ENCODE measurements around the gene AEBP1. TPM values are rescaled to one million over a fixed set of nuclear protein-coding genes. Genes with fewer than 3 reads are reported as not detected.

Gene AEBP1
- total RNA-seq, 1 donor from 2014 or later: 22.2 TPM

- Mint-ChIP-seq H3K27ac (ENCODE audit: unreplicated experiment) (no peak overlapping the region), H3K36me3 (ENCODE audit: low read depth, unreplicated experiment) (no peaks in the 10 kb centered on the region), H3K4me3 (ENCODE audit: unreplicated experiment) (no peak overlapping the region), H3K9me3 (ENCODE audit: unreplicated experiment) (no peaks in the 10 kb centered on the region), H3K27me3 (ENCODE audit: unreplicated experiment) (peaks cover 9% of the 10 kb centered on the region), H3K4me1 (ENCODE audit: unreplicated experiment) (no peaks in the 10 kb centered on the region)
- TF ChIP-seq CTCF (IDR thresholded peaks at IDR 0.05; ENCODE audit: unreplicated experiment): no peak
- DNase-seq (ENCODE audit: low spot score): no peak
Observed at GRCh38 chr7:44149571-44150465, 45.7 kb downstream of the AEBP1 start.

- H3K27me3 Mint-ChIP-seq (ENCODE audit: unreplicated experiment): peaks cover 8% of the 10 kb centered on the region
- H3K4me3 Mint-ChIP-seq (ENCODE audit: unreplicated experiment): no peak overlapping the region
- DNase-seq (ENCODE audit: low spot score): no peak
- no peaks in the 10 kb centered on the region for H3K9me3 Mint-ChIP-seq (ENCODE audit: unreplicated experiment)
- no peaks in the 10 kb centered on the region for H3K36me3 Mint-ChIP-seq (ENCODE audit: low read depth, unreplicated experiment)
- H3K4me1 Mint-ChIP-seq (ENCODE audit: unreplicated experiment): no peaks in the 10 kb centered on the region
- H3K27ac Mint-ChIP-seq (ENCODE audit: unreplicated experiment): no peak overlapping the region
- TF ChIP-seq CTCF (IDR thresholded peaks at IDR 0.05; ENCODE audit: unreplicated experiment): no peak
Observed at GRCh38 chr7:44150466-44150832, 46.3 kb downstream of the AEBP1 start.

GRCh38 chr7:44150966-44151941 is 47.1 kb downstream of the AEBP1 start:
- H3K27me3 Mint-ChIP-seq (ENCODE audit: unreplicated experiment): peaks cover 11% of the 10 kb centered on the region
- H3K9me3 Mint-ChIP-seq (ENCODE audit: unreplicated experiment): no peaks in the 10 kb centered on the region
- H3K27ac Mint-ChIP-seq (ENCODE audit: unreplicated experiment): no peak overlapping the region
- no peak for TF ChIP-seq CTCF (IDR thresholded peaks at IDR 0.05; ENCODE audit: unreplicated experiment)
- no peak for DNase-seq (ENCODE audit: low spot score)
- no peaks in the 10 kb centered on the region for H3K4me1 Mint-ChIP-seq (ENCODE audit: unreplicated experiment)
- H3K36me3 Mint-ChIP-seq (ENCODE audit: low read depth, unreplicated experiment): no peaks in the 10 kb centered on the region
- H3K4me3 Mint-ChIP-seq (ENCODE audit: unreplicated experiment): no peak overlapping the region

GRCh38 chr7:44151956-44152355 is 47.8 kb downstream of the AEBP1 start:
- TF ChIP-seq CTCF (IDR thresholded peaks at IDR 0.05; ENCODE audit: unreplicated experiment): no peak
- DNase-seq (ENCODE audit: low spot score): no peak
- Mint-ChIP-seq H3K4me1 (ENCODE audit: unreplicated experiment) (no peaks in the 10 kb centered on the region), H3K4me3 (ENCODE audit: unreplicated experiment) (no peak overlapping the region), H3K27me3 (ENCODE audit: unreplicated experiment) (peaks cover 11% of the 10 kb centered on the region), H3K27ac (ENCODE audit: unreplicated experiment) (no peak overlapping the region), H3K9me3 (ENCODE audit: unreplicated experiment) (no peaks in the 10 kb centered on the region), H3K36me3 (ENCODE audit: low read depth, unreplicated experiment) (no peaks in the 10 kb centered on the region)
